DMS 273 (cell line): ENCODE data around the gene OLFM3.

ENCODE experiments used
- DNase-seq: peaks from one replicate; lab custom pipeline; 2025; ENCODE audit not compliant: unreplicated experiment; lab: John Stamatoyannopoulos, UW

The OLFM3 gene

DNA sequence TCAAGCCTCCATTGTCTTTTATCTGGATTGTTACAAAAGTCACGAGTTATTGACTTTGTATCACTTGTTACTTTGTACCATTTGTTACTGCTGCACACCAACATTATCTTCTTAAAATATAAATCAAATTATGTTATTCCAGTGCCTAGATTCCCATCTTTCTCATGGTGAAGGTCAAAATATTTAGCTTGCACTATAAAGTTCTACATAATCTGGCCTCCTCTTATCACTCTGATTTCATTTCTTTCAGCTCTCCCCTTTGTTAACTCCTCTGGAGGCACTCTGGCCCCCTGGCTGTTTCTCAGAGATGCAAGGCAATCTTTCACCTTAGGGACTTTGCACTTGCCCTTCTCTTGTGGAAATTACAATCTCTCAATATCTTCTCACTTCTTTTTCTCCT lies 143.8 kb downstream of the OLFM3 start:
- DNase-seq, result no peak

DNA sequence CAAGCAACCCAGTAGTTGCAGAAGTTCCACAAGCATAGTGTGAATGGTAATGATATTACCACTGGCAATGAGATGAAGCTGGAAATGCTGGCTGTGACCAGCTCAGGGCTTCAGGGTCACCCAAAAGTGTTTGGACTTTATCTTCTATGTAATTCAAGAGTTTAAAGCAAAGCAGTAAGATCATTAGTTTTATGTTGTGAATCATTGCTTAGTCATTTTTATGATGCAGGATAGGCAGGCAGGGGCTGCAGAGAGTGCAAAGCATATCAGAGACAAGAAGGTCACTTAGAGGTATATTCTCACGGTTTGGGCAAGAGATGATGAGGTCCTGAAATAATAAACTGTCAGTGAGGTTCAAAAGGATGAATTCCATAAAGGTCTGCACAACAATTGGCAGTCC lies 147.4 kb downstream of the OLFM3 start:
- no peak for DNase-seq

DNA sequence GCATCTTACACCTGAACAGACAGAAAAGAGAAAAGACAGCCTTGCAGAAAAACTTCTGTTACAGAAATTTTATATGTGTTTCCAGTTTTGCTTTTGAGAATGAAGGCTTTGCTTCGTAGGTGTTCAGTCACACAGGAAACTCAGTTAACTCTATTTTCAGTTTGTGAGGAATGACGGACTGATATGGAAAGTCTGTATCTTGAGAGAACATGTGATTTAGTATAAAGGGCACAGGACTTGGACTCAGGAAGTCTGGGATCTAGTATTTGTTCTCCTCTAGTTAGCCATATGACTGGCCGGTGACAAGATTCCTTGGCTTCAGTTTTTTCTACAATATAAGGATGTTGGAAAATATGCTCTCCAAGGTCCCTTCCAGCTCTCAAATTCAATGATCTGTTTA lies 149.1 kb downstream of the OLFM3 start:
- no peak for DNase-seq

DNA sequence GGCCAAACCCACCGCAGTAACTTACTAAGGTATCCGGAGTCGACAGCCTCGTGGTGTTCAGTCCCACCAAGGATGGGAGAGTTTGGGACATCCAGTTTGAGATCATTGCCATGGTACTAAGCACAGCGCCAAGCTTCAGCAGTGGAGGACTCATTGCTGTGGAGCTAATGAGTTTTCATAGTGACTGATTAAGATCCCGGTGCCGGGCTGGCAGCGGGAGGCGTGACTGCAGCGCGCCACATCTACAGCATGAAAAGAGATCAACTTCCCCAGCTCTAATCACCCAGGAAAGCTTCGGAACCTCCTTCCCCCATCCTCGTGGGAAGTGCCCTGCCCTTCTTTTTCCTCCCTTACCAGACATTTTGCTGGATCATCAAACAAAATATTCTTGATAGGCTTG lies 149.9 kb downstream of the OLFM3 start:
- DNase-seq, result no peak

DNA sequence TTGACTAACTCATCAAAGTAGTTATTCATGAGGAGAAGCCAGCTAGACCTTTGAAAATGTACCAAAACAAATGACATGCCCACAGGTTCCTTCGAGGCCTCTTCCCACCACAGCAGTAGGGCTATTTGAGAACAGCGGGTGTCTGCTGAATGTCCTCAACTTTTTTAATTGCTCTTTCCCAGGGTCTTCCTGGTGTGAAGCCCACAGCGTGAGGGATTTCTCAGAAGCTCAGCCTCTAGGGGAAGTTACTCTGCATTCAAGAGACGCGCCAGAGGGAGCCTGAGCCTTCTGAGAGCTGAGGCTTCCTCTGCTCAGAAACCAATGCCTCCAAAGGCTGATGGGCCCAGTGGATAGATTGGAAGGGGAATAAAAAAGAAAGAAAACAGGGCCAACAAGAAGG lies 153.6 kb downstream of the OLFM3 start:
- no peak for DNase-seq

DNA sequence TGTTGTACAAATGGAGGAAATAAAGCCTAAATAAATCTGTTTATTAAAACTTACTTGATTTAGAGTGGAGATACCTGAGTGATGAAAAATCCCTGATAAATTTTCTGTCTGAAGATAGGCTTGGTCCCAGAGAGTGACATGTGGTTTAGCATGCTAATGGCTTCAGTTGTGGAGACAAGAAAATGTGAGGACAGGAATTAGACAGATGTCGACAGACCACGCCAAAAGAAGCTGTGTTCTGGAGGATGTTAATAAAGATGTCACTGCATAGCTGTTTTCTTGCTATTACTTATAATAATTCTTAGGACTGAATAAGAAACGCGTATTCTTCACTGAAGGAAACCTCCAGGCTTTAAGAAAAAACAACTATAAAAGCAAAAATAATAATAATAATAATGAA lies 154.9 kb downstream of the OLFM3 start:
- DNase-seq, result no peak

DNA sequence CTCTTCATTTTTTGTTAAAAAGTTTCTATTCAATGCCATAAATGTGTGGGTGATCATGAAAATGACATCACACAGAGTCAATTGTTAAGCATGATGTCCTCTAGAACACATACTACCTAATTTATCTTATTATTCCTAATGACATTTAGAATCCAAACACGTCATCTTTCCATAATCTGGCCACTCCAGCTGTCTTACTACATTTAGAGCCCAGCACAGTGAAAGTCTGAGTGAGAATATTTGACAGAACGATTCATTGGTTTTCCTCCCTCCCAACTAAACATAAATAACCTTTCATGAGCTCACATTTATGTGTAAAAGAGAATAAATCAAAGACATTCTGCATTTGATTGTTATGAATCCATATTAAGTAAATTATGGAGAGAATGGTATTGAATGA lies 160.7 kb downstream of the OLFM3 start:
- DNase-seq, result no peak

DNA sequence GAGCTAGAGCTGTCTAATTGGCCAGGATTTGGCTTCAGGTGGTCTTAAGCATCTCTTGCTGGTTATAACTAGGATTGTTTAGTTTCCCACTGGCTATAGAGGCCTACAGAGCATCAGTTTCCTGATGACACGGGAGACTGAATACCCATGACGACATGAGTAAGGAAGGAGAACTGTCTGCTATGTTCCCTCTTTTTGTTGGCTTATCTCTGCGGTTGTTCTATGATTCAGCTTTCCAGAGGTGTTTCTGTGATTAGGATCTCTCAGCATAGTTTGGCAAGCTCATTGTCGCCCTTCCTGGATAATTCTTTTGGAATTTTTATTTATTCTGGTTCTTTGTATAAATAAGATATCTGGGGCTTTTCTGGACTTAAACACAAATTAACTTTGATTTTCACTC lies 163.4 kb downstream of the OLFM3 start:
- no peak for DNase-seq

DNA sequence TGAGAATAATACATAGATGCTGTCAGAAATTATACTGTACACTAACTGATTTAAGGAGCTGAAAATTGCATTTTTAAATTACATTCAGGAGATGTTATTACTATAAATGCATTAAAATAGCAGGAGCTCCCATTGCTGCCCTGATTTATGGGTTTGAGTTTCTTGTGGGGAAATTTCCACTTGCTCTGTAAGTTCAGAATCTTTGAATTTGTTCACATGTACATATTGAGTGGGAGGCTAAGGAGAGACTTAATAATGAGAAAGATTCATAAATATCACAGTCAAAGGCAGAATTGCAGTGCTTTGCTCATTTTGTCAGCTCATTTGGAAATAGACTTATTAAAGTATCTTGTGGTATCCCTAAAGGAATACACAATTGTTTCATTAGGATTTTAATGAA lies 170.3 kb downstream of the OLFM3 start:
- DNase-seq, result no peak

DNA sequence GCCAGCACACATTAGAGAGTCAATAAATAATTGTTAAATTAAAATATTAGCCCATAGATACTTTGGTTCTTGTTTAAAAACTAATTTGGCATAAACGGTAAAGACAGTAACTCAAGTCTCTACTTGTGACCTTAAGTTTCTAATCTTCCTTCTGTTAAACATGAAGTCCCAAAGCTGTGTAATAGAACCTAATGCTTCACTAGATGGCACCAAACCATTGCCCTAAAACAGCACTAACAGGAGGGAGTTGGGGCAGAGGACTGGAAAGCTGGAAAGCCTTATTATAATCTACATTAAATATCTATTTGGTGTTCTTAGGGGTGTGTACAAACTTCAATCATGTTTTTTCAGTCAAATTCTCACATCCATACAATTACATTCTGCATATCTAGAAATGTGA lies 176.7 kb downstream of the OLFM3 start:
- peak; percentile 27 for DNase-seq

DNA sequence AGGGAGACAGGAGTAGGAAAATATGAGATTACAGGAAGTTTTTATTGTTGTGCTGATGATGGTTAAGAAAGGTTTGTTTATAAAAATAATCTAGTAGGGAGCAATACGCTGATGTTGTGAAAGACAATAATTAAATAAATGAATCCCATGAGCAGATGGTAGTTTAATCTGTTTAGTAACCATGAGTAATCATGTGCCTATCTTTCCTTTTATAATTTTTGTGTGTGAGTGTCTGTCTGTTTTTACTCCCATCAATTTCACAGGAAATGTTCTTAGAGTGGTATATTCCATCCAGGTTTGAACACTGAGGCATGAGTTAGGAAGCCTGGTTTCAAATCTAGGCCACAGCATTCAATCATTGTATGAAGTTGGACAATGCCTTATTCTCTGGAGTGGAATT lies 180.5 kb downstream of the OLFM3 start:
- no peak for DNase-seq

DNA sequence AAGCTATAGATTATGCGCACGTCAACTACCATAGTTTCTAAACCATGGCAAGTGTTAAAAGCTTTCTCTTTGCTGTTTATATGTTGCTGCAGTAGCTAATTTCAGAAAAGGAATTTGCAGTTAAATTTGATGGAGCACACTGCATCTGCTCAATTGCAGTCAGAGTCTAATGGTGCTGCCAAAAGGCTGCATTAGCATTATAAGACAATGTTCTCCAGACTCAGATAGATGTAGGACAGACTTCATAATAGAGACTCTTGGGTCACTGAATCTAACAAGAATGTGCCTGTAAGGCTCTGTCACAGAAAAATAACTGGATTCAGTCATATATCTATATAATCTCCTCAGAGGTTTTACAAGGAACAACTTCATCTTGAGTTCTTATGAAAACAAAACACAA lies 198.3 kb downstream of the OLFM3 start:
- no peak for DNase-seq

DNA sequence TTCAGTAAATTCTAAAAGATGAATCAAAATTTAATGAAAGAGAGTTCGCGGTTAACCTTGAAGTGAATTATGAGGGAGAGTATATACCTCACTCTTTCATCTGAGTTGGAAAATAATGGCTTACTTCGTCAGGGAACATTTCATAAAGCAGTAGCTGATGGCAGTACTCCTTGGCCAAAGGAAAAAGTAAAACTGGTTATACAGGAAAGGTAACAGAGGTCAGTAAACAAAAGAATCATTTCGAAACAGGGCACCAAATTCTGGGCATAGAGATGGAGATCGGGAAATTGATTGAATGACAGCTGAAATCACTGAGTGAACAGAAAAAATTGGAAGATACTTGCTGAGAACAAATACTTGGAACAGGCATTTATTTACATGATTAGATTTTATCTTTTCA lies 199.0 kb downstream of the OLFM3 start:
- DNase-seq, result no peak

DNA sequence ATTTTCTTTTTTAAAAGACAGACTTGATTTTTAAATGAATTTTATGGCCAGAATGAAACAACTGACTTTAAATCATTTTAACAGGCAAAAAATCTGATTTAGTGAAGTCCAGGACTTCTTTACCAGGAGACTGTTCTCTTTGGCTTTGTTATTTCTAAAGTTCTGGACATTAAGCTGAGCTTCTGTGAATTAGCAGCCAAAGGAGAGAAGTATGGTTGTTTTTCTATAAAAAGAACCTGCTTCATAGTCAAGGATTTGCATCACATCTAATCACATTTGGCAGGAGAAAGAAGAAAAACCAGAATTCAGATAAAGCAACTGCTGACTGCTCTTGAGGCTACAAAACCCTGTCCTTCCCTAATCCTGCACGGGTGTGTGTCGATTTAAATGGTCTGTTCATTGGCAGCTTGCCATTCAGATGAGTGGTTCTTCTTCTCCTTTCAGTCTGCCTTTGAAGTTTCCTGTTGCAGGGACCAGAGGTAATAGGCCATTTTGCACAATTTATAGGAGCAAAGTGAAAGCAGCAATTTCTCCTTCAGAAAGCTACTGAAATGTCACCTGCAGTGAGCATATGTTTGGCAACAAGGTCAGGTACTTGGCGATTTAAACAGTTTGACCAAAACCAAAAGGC lies 215.4 kb downstream of the OLFM3 start:
- DNase-seq, result peak; percentile 3

DNA sequence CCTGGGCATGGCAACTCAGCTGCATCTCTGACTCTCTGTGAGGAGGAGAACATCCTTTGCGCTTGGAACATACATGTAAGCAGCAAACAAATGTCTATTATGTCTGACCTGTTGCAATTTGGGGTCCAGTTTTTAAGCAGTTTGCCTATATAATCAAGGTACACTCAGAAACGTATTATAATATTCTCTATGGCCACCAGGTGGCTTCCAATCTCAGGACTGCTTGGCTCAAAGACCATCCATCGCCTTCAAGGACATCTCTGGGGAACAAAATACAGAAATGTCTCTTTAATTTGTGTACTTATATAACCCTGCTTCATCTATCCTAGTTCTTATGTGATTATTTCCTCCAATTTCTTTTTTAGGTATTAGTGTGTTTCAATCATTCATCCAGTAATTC lies 227.2 kb downstream of the OLFM3 start:
- DNase-seq, result peak; percentile 48

DNA sequence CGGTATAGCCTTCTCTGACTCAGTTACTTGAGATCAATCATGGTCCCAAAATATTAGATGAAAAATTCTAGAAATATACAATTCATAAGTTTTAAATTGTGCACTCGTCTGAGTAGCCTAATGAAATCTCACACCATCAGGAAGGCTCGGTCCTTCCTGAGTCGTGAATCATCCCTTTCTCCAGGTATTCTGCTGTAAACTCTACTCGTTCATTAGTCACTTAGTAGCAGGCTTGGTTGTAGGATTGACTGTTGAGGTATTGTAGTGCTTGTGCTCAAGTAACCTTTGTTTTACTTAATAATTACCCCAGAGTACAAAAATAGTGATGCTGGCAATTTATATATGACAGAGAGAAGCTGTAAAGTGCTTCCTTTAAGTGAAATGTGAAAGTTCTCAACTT lies 238.7 kb downstream of the OLFM3 start:
- no peak for DNase-seq

DNA sequence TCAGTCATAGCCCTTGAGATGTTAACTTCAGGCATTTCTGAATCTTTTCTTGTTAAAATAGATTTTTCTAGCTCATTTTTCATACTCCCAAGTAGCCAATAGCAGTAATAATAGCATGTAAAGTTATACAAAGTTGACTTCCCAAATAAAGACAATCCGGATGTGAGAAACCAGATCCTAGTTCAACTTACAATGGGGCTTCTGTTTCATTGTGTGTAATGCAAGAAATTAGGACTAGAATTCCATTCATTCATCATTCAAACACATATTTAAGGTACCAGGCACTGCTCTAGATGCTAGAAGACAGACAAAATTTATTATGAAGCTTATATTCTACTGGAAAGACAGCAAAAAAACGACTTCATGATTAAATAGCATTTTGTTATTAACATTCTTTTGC lies 240.3 kb downstream of the OLFM3 start:
- no peak for DNase-seq
